DND-41 (cell line): ENCODE results near the gene SNX9.

Experiments used
- ATAC-seq: fragments of 200-7000 bp; cut with Tn5 transposase; 3 replicates; pipeline ENCODE4 v1.9.1; 2021; ENCODE audit warnings: low read depth; ENCODE audit not compliant: insufficient read depth
- DNase-seq: peaks from one replicate; pipeline ENCODE4 v3.0.0-alpha.2; 2020
- H2AFZ ChIP-seq: 2 replicates; pipeline ENCODE4 v1.6.0; 2012; ENCODE audit warnings: low read depth, low read length
- H3K27ac ChIP-seq: 2 replicates; pipeline ENCODE4 v1.5.1; 2012; ENCODE audit warnings: low read length, inconsistent platforms
- H3K27me3 ChIP-seq: fragments of 200-600 bp; sonication (generic); 2 replicates; pipeline ENCODE4 v1.6.0; 2012; ENCODE audit warnings: low read length, mild to moderate bottlenecking, inconsistent platforms; ENCODE audit not compliant: insufficient read depth, poor library complexity
- H3K36me3 ChIP-seq: 2 replicates; pipeline ENCODE4 v1.5.1; 2012; ENCODE audit warnings: low read length, inconsistent platforms; ENCODE audit not compliant: insufficient read depth
- H3K4me1 ChIP-seq: 2 replicates; pipeline ENCODE4 v1.5.1; 2012; ENCODE audit warnings: mild to moderate bottlenecking, low read length; ENCODE audit not compliant: insufficient read depth
- H3K4me2 ChIP-seq: 2 replicates; pipeline ENCODE4 v1.6.0; 2012; ENCODE audit warnings: mild to moderate bottlenecking, moderate library complexity, low read length, inconsistent platforms; ENCODE audit not compliant: insufficient read depth
- H3K4me3 ChIP-seq, 2 experiments: fragments of 200-600 bp in 1 of 2; shearing (Covaris generic) in 1 of 2; 2 replicates each; pipeline ENCODE4 v1.5.1; 2012 to 2016; ENCODE audit warnings: inconsistent platforms in 2 of 2, low read length in 2 of 2, mild to moderate bottlenecking in 2 of 2, low read depth in 1 of 2, moderate library complexity in 1 of 2
- H3K79me2 ChIP-seq: 2 replicates; pipeline ENCODE4 v1.6.0; 2012; ENCODE audit warnings: low read length, inconsistent platforms; ENCODE audit not compliant: insufficient read depth
- H3K9ac ChIP-seq: 2 replicates; pipeline ENCODE4 v1.6.0; 2012; ENCODE audit warnings: low read depth, mild to moderate bottlenecking, inconsistent platforms, low read length, moderate library complexity
- H3K9me3 ChIP-seq: 2 replicates; pipeline ENCODE4 v1.5.1; 2012; ENCODE audit warnings: low read length, moderate library complexity, mild to moderate bottlenecking, inconsistent platforms; ENCODE audit not compliant: insufficient read depth, severe bottlenecking
- H4K20me1 ChIP-seq: 2 replicates; pipeline ENCODE4 v1.6.0; 2012; ENCODE audit warnings: low read length; ENCODE audit not compliant: insufficient read depth
- CTCF ChIP-seq: IDR thresholded peaks from 2 replicates; pipeline ENCODE4 v1.5.1; 2012; ENCODE audit warnings: borderline replicate concordance, low read length, moderate library complexity, mild to moderate bottlenecking; ENCODE audit not compliant: poor library complexity, severe bottlenecking; ENCODE audit errors: extremely low read depth
- EZH2 ChIP-seq: IDR thresholded peaks from 3 replicates; pipeline ENCODE4 v1.6.1; 2012; ENCODE audit warnings: borderline replicate concordance, low read depth, mild to moderate bottlenecking, moderate library complexity, low read length, inconsistent platforms; ENCODE audit not compliant: severe bottlenecking

SNX9 gene

GRCh38 chr6:157806856-157807215, 16.2 kb upstream of the SNX9 start:
- DNase-seq (no peak), ATAC-seq (no peak)
- Histone ChIP-seq H4K20me1 (no peaks in the 10 kb centered on the region), H3K9ac (no peak overlapping the region), H3K27ac (no peak overlapping the region), H3K9me3 (peaks cover 3% of the 10 kb centered on the region), H3K4me1 (no peaks in the 10 kb centered on the region), H3K79me2 (no peaks in the 10 kb centered on the region), H3K36me3 (no peaks in the 10 kb centered on the region), H3K4me3 (no peak overlapping the region), H3K4me2 (no peak overlapping the region), H3K27me3 (no peaks in the 10 kb centered on the region), H2AFZ (no peak overlapping the region)
- TF ChIP-seq CTCF = no peak
- no peak for TF ChIP-seq EZH2

- no peak overlapping the region for H3K27ac ChIP-seq
- no peak for TF ChIP-seq CTCF
- no peak for TF ChIP-seq EZH2
- no peak overlapping the region for H3K4me3 ChIP-seq
- ATAC-seq = no peak
- H3K79me2 ChIP-seq = no peaks in the 10 kb centered on the region
- no peak for DNase-seq
- H3K9ac ChIP-seq = no peak overlapping the region
- no peak overlapping the region for H3K4me2 ChIP-seq
- no peaks in the 10 kb centered on the region for H3K4me1 ChIP-seq
- H3K36me3 ChIP-seq = no peaks in the 10 kb centered on the region
- H3K9me3 ChIP-seq = peaks cover 3% of the 10 kb centered on the region
- no peaks in the 10 kb centered on the region for H3K27me3 ChIP-seq
- no peak overlapping the region for H2AFZ ChIP-seq
- H4K20me1 ChIP-seq = no peaks in the 10 kb centered on the region
Measured at GRCh38 chr6:157808405-157808950, 14.6 kb upstream of the SNX9 start.

- Histone ChIP-seq H3K4me2 (no peak overlapping the region), H3K4me1 (peaks cover 10% of the 10 kb centered on the region), H3K4me3 (no peak overlapping the region), H3K79me2 (no peaks in the 10 kb centered on the region), H2AFZ (no peak overlapping the region), H3K27ac (no peak overlapping the region), H3K36me3 (no peaks in the 10 kb centered on the region), H4K20me1 (no peaks in the 10 kb centered on the region), H3K9ac (no peak overlapping the region), H3K9me3 (peaks cover 3% of the 10 kb centered on the region), H3K27me3 (no peaks in the 10 kb centered on the region)
- no peak for ATAC-seq
- TF ChIP-seq CTCF = no peak
- no peak for TF ChIP-seq EZH2
- no peak for DNase-seq
Measured at GRCh38 chr6:157809613-157810012, 13.4 kb upstream of the SNX9 start.

- ATAC-seq (no peak), DNase-seq (no peak)
- Histone ChIP-seq H4K20me1 (no peaks in the 10 kb centered on the region), H3K27me3 (no peaks in the 10 kb centered on the region), H3K9me3 (peaks cover 3% of the 10 kb centered on the region), H3K79me2 (no peaks in the 10 kb centered on the region), H3K9ac (no peak overlapping the region), H3K4me1 (peaks cover 20% of the 10 kb centered on the region), H2AFZ (no peak overlapping the region), H3K4me2 (no peak overlapping the region), H3K4me3 (no peak overlapping the region), H3K27ac (no peak overlapping the region), H3K36me3 (no peaks in the 10 kb centered on the region)
- TF ChIP-seq CTCF (no peak), EZH2 (no peak)
Measured at GRCh38 chr6:157811137-157811475, 11.9 kb upstream of the SNX9 start.
